Measurements from ENCODE around the gene PTPRU.
A peak's percentile ranks its signal among the peaks of the same experiment; 100 is the strongest.
"Not testable (repeated sequence)": the region's sequence is repeated elsewhere in the genome, so short reads cannot be mapped to it uniquely, and the experiment has no call there.

PTPRU gene

GRCh38 chr1:29222686-29223085 is 13.6 kb upstream of the PTPRU start:
- no peak for DNase-seq

DNA sequence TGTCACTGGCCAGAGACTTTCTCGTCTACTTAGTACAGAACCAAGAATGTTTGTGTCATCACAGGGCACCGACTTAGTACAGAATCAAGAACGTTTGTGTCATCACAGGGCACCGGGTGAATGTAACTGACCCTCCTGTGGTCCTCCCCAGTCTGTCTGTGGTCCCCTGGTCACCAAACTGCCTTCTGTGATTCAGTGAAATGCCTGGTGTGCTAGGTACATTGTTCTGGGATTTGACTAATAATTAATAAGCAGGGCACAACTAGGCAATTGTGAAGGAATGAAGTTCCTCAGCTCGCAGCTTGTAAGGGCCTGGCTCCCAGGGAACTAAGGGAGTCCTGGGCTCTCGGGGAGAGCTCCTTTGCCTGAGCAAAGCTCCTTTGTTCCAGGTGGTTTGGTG is 12.8 kb upstream of the PTPRU start:
- no peak for DNase-seq

- DNase-seq = no peak
These were observed 11.9 kb upstream of the PTPRU start for GRCh38 chr1:29224356-29224837.

DNA sequence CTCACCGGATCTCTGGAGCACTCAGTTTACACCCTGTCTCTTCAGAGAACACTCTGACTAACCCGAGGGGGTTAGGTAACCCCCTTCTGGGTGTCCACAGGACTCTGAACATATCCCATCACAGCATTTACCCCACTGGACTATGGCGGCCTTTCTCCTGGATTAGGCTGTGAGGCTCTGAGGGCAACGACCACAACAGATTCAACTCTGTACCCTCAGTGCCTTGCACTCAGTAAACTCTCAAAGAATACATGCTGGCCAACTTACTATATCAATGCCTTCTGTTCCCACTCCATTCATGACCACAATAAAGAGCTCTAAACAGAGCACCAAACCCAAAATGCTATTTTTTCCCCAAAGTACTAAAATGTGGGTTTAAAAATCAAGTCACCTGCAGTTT is 11.0 kb upstream of the PTPRU start:
- no peak for DNase-seq

GRCh38 chr1:29227511-29227910 is 8.8 kb upstream of the PTPRU start:
- no peak for DNase-seq

GRCh38 chr1:29230204-29230552 is 6.1 kb upstream of the PTPRU start:
- DNase-seq = no peak

GRCh38 chr1:29230553-29231378 is 5.6 kb upstream of the PTPRU start, which contains the start of gene MECR:
TSS of gene MECR (minus strand) at chr1:29230934. CDS start at chr1:29230906, 28 bp downstream.
- peak; percentile 85 for DNase-seq

DNA sequence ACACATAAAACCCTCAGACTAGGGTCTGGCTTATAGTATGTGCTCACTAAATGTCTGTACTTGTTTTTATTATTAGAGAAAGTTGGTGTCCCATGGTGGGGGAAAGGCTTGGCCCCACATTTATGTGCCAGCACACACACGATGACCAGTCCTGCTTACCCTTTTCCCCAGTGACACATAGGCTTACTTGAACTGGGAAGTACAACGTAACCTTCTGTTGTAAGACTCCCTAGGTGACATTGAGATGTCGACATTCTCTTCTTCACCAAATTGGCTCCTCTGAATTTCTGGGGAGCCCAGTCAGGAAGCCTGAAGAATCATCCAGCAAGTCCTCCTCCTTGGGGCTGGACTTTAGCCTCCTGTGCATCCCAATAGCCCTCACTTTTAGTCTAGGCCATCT is 3.9 kb upstream of the PTPRU start:
- no peak for DNase-seq

GRCh38 chr1:29233693-29234092 is 2.6 kb upstream of the PTPRU start:
- no peak for DNase-seq

DNA sequence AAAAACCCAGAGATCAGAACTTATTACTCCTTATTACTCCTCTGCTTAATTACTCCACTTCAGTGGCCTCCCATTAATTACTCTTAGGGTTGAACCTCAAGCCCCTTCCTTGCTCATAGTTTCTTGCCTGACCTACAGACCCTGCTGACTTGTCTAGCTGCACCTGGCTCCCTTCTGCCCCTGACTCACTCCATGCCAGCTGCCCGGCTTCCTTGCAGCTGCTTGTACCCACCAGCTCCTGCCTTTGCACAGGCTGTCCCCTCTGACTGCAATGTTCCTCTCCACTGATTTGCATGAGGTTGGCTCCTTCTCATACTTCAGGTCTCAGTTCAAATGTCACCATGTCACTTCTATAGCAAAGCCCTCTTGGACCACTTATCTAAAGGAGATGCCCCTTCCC is 1.9 kb upstream of the PTPRU start:
- no peak for DNase-seq

DNA sequence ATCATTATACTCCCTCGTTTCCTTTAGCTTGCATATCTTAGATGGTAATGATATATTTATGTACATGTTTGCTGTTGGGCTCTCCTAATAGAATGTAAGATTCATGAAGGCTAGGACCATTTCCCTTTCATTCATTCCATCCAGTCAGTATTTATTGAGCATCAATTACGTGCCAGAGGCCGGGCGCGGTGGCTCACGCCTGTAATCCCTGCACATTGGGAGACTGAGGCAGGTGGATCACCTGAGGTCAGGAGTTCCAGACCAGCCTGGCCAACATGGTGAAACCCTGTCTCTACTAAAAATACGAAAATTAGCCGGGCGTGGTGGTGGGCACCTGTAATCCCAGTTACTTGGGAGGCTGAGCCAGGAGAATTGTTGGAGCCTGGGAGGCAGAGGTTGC is 1.4 kb upstream of the PTPRU start:
- not testable (repeated sequence) for DNase-seq

DNA sequence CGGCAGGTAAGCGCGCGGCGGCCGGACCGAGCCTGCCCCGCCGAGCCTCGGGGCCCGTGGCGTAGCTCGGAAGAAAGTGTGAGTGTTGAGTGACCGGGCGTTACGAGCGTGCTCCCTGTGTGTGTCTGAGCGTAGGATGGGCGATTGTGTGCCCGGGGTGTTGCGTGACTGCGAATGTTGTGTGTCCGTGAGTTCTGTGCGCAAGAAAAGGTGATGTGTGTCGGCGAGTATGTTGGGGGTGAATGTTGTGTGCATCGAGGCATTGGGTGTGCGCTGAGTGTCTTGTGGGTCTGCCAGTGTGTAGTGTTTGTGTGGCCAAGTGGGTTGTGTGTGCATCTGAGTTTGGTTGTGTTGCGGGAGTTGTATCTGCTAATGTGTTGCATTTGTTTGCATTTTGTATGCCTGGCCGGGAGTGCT is 398 bp downstream of the PTPRU start:
- DNase-seq = no peak

GRCh38 chr1:29237129-29237821 is 953 bp downstream of the PTPRU start:
- DNase-seq = no peak

- DNase-seq = no peak
These were observed 1.7 kb downstream of the PTPRU start for GRCh38 chr1:29237852-29238619.

- no peak for DNase-seq
These were observed 2.3 kb downstream of the PTPRU start for GRCh38 chr1:29238620-29239002.

GRCh38 chr1:29239142-29239541 is 2.8 kb downstream of the PTPRU start:
- no peak for DNase-seq

- DNase-seq = no peak
These were observed 4.1 kb downstream of the PTPRU start for GRCh38 chr1:29240400-29240837.

GRCh38 chr1:29240986-29241385 is 4.7 kb downstream of the PTPRU start:
- DNase-seq = no peak

GRCh38 chr1:29243023-29243870 is 6.9 kb downstream of the PTPRU start:
- DNase-seq = no peak

DNA sequence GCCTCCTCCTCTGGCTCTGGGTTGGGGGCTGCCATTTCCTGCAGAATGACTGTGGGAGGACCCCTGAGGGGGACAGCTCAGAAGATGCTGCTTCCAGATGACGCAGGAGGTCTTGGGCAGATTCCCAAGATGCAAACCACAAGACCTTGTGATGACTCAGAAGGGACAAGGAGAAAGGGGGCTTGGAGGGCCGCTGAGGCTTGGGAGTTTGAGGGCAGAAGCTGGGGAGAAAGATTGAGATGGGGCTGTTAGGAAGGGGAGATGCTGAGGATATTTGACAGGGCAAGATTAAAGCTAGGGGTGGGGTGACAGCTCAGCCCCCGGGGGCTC is 7.5 kb downstream of the PTPRU start:
- no peak for DNase-seq

GRCh38 chr1:29245261-29245660 is 8.9 kb downstream of the PTPRU start:
- no peak for DNase-seq

DNA sequence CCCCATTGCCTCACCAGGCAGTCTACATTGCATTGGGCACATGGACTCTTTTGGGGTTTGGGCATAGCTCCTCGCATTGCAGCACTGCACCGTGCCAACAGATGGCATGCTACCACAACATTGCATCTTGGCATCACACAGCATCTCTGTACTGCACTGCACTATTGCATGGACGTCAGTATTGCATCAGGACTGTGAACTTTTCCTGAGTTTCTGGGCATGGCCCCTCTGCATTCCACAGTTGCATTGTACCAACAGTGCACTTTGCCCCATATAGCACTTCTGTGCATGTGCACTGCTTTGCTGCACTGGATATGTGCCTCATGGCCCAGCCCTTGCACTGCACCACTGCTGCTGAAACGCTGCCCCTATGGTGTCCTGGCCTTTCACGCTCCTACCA is 9.6 kb downstream of the PTPRU start:
- no peak for DNase-seq

- no peak for DNase-seq
These were observed 10.7 kb downstream of the PTPRU start for GRCh38 chr1:29247044-29247443.

Measured in NK-92 treated with Interleukin-12 subunit alpha and Interleukin-12 subunit beta, amount 100 ng/mL, for 24 hours (cell line).